Chondrocyte (in vitro differentiated cells): ENCODE results near the gene ITPKB. TPM values are rescaled to one million over a fixed set of nuclear protein-coding genes. Genes with fewer than 3 reads are reported as not detected.
"Not testable (repeated sequence)": the region's sequence is repeated elsewhere in the genome, so short reads cannot be mapped to it uniquely, and the experiment has no call there.

ENCODE experiments used
- DNase-seq: peaks from one replicate; pipeline ENCODE4 v3.0.0; 2021; ENCODE audit warnings: mixed read lengths, low spot score
- H3K27ac Mint-ChIP-seq: one replicate; pipeline ENCODE4 v1.8.0; 2021; ENCODE audit warnings: mild to moderate bottlenecking, moderate library complexity, mixed read lengths; ENCODE audit not compliant: unreplicated experiment
- H3K27me3 Mint-ChIP-seq: 2 replicates; pipeline ENCODE4 v1.8.0; 2021; ENCODE audit warnings: low read depth, mixed read lengths
- H3K36me3 Mint-ChIP-seq: 2 replicates; pipeline ENCODE4 v1.8.0; 2021; ENCODE audit warnings: low read depth, mixed read lengths
- H3K4me1 Mint-ChIP-seq: 2 replicates; pipeline ENCODE4 v1.8.0; 2021; ENCODE audit warnings: low read depth, mild to moderate bottlenecking, mixed read lengths
- H3K4me3 Mint-ChIP-seq: one replicate; pipeline ENCODE4 v1.8.0; 2021; ENCODE audit warnings: mild to moderate bottlenecking, moderate library complexity, mixed read lengths; ENCODE audit not compliant: unreplicated experiment
- H3K9me3 Mint-ChIP-seq: 2 replicates; pipeline ENCODE4 v1.8.0; 2021; ENCODE audit warnings: low read depth, mixed read lengths
- CTCF ChIP-seq: fragments of 200-600 bp; sonication (generic); IDR thresholded peaks from 2 replicates; pipeline ENCODE4 v1.5.0; 2021; ENCODE audit warnings: antibody characterized with exemption, mild to moderate bottlenecking, moderate library complexity
- total RNA-seq: library from RNA; stranded (reverse); gene quantifications from 3 replicates; pipeline ENCODE4 v1.2.1, GENCODE V29; 2021

Gene ITPKB
- total RNA-seq, 1 donor from 2014 or later = 13.4 TPM

DNA sequence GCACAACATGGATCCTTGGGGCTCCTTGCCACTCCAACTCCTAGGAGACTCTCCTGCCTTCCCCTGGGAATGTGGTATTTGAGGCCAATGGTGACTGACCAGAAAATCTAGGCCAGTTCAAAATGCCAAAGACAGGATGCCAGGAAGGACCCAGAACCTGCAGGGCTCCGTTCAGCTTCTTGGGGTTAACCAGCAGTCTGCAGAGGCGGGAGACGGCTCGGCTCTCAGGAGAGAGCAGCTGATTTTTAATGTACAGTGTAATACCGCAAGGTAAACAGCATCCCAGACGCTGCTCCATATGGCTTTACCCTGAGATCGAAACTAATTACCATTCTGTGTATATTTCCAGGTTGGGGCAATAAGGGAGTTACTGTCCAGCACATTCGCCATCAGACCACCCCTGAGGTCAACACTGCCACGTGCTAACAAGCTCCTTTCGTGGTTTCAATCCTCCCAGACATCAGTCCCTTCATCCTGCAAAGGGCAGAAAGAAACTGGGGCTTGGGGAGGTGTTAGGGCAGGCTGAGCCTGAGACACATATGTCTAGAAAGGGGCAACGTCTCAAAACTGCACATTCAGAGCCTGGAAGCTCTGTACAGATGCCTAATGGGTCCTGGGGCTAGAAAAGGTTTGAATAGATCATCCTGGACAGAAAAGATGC, 16.7 kb downstream of the ITPKB start:
- no peak for TF ChIP-seq CTCF
- Mint-ChIP-seq H3K36me3 (no peaks in the 10 kb centered on the region), H3K27me3 (no peaks in the 10 kb centered on the region), H3K4me3 (no peak overlapping the region), H3K4me1 (peaks cover 24% of the 10 kb centered on the region), H3K9me3 (no peaks in the 10 kb centered on the region), H3K27ac (no peak overlapping the region)
- DNase-seq = no peak

DNA sequence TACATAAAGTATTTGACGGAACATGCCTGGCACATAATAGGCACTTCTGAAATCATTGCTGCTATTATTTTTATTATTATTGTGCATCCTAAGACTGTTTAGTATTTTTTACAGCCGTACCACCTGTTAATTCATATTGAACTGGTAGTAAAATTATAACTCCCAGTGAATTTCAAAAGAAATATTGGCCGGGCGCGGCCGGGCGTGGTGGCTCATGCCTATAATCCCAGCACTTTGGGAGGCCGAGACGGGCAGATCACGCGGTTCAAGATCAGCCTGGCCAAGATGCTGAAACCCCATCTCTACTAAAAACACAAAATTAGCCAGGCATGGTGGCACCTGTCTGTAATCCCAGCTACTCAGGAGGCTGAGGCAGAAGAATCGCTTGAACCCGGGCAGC, 18.5 kb downstream of the ITPKB start:
- DNase-seq, H3K36me3 Mint-ChIP-seq, H3K27me3 Mint-ChIP-seq, H3K9me3 Mint-ChIP-seq, H3K4me3 Mint-ChIP-seq, H3K27ac Mint-ChIP-seq: not testable (repeated sequence)
- H3K4me1 Mint-ChIP-seq = peaks cover 22% of the 10 kb centered on the region

- Mint-ChIP-seq H3K4me1 (peaks cover 20% of the 10 kb centered on the region), H3K36me3 (no peaks in the 10 kb centered on the region), H3K4me3 (no peak overlapping the region), H3K9me3 (no peaks in the 10 kb centered on the region), H3K27ac (no peak overlapping the region), H3K27me3 (no peaks in the 10 kb centered on the region)
- TF ChIP-seq CTCF = no peak
- no peak for DNase-seq
These were observed 19.3 kb downstream of the ITPKB start for GRCh38 chr1:226719596-226720387.

DNA sequence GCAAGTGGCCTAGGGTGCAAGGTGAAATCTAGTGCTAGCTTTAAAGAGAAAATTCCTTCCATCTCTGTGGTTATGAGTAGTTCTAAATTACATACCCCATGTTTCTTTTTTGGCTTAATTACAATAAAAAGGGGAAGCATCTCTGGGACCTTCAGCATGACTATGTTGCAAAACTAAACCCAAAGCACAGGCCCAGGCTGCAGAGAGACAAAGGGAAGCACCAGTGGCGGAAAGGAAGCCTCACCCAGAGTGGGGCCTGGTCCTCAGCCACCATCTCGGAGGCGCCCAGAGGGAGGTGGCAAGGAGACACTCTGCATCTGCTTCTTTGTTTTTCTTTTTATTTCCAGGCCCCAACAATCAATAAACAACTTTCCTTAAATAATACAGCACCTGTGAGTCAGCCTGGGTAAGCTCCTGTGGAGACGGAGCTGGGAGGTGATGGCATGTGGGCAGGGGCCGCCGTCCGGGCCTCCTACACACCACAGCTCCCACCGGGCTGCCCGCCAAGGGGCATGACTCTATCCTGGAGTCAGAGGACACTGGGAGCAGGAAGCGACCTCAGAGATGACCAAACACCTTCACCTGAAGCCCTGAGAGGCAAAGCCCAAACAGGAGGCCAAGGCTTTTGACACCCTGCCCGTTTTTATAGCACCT, 21.7 kb downstream of the ITPKB start:
- Mint-ChIP-seq H3K9me3 (peaks cover 6% of the 10 kb centered on the region), H3K4me3 (no peak overlapping the region), H3K27me3 (no peaks in the 10 kb centered on the region), H3K4me1 (peaks cover 4% of the 10 kb centered on the region), H3K27ac (no peak overlapping the region), H3K36me3 (peaks cover 3% of the 10 kb centered on the region)
- TF ChIP-seq CTCF = no peak
- no peak for DNase-seq

GRCh38 chr1:226716577-226716976, 22.5 kb downstream of the ITPKB start:
- DNase-seq = no peak
- Mint-ChIP-seq H3K27ac (no peak overlapping the region), H3K27me3 (no peaks in the 10 kb centered on the region), H3K4me3 (no peak overlapping the region), H3K4me1 (peaks cover 4% of the 10 kb centered on the region), H3K9me3 (peaks cover 6% of the 10 kb centered on the region), H3K36me3 (peaks cover 3% of the 10 kb centered on the region)
- no peak for TF ChIP-seq CTCF
